T follicular helper cell (primary cell): ENCODE data around the gene MTMR2.
"Not testable (repeated sequence)": the region's sequence is repeated elsewhere in the genome, so short reads cannot be mapped to it uniquely, and the experiment has no call there.

ENCODE experiments used
- DNase-seq: peaks from one replicate; pipeline ENCODE4 v3.0.0-alpha.2; 2020; ENCODE audit warnings: low read depth

MTMR2 gene

GRCh38 chr11:95884802-95885201, 39.1 kb downstream of the MTMR2 start:
- no peak for DNase-seq

DNA sequence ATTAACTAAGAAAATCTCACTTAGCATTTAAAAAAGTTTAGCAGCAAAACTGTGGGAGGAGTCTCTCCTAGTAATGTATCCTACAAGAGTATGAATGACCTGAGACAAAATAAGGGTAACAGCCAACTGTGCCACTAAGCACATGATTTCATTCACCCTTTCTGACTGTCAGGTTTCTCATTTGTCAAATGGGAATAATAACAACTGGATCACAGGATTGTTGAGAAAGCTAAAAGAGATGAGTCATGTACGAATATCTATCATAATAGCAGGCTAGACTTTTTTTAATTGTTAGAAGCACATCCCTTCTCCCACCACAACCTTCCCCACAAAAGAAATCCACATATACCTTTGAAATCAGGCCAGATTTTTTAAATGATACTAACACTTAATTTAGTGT, 39.5 kb downstream of the MTMR2 start:
- DNase-seq = no peak

- DNase-seq = no peak
Measured at GRCh38 chr11:95883381-95883780, 40.5 kb downstream of the MTMR2 start.

DNA sequence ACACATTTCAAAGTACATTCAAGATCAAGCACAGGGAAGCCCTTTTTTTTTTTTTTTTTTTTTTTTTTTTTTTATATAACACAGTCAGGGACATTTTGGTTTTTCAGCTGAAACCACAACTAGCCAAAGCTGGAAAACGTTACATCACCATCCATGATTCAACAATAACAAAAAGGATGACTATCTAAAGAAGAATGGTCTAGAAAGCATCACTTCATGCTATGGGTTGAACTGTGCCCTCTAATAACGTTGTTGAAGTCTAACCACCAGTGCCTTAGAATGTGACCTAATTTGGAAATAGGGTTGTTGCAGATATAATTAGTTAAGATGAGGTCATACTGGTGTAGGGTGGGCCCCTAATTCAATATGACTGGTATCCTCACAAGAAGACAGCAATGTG, 46.6 kb downstream of the MTMR2 start:
- DNase-seq = no peak

- not testable (repeated sequence) for DNase-seq
Measured at GRCh38 chr11:95870877-95871276, 53.0 kb downstream of the MTMR2 start.

DNA sequence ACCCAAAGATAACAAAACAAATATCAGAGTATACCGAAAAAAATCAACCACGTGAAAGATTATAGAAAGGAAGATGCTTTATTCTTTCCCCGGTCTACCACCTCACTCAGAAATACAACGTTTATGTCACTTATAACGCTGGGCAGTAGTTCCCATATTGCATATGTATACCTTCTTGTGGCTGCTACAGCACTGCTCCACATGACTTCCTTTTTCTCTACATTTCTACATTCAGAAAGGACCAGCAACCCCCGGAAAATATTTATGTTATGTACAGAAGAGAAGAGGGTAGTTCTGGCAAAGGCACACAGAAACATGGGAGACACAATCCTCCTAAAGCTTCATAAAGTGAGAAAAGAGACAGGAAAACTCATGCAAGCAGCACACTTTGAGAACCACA, 56.8 kb downstream of the MTMR2 start:
- DNase-seq = no peak

DNA sequence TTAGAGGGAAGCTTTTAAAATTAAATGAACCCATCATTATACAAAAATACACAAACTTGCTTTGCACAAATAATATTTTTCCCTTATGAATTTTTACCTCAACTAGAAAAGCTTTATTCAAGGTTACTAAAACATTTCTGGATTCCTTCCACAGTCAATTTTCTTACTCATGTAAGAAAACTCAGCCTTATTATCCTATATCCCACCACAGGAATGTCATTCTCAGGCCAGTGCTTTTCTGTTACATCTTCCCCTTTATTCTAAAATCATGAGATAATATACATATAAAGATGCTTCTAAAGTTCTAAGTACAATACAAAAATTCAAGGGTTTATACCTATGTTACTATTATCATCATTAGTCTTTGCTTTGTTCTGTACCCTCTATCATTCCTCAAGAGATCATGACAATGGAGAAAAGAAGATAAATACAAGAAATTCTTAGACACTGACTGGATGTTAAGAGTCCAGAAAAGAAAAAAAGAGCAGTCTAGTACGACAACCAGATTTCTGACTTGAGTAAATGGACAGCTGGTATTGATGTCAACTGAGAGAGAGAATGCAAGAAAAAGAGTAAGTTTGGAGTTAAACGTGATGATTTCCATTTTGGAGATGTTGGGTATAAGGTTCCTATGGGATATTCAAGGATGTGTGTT, 60.3 kb downstream of the MTMR2 start:
- DNase-seq = no peak

- DNase-seq = not testable (repeated sequence)
Measured at GRCh38 chr11:95860024-95860423, 63.9 kb downstream of the MTMR2 start.

- not testable (repeated sequence) for DNase-seq
Measured at GRCh38 chr11:95854362-95854761, 69.5 kb downstream of the MTMR2 start.

GRCh38 chr11:95853862-95854261, 70.0 kb downstream of the MTMR2 start:
- no peak for DNase-seq

GRCh38 chr11:95853138-95853537, 70.8 kb downstream of the MTMR2 start:
- no peak for DNase-seq

GRCh38 chr11:95850137-95850536, 73.8 kb downstream of the MTMR2 start:
- no peak for DNase-seq

GRCh38 chr11:95849087-95849825, 74.7 kb downstream of the MTMR2 start:
- DNase-seq = no peak

DNA sequence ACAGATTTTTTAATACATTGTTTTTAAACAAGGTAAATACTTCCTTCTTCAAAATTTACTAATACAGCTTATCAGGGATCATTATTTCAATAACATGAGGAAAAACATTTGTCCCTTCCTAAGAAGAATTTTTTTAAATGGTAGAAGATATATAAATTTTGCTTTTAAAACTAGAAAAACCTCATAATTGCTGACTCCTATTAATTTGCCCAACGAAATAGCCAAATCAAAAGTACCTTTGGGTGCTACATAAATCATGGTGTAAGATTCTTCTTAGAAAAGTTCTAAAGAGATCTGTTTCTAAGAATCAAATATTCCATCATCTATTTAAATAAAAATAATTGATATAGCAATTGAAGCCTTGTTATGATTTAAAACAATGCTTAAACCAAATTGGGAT, 78.7 kb downstream of the MTMR2 start:
- DNase-seq = no peak

GRCh38 chr11:95835768-95836488, 88.0 kb downstream of the MTMR2 start:
- peak; percentile 39 for DNase-seq

DNA sequence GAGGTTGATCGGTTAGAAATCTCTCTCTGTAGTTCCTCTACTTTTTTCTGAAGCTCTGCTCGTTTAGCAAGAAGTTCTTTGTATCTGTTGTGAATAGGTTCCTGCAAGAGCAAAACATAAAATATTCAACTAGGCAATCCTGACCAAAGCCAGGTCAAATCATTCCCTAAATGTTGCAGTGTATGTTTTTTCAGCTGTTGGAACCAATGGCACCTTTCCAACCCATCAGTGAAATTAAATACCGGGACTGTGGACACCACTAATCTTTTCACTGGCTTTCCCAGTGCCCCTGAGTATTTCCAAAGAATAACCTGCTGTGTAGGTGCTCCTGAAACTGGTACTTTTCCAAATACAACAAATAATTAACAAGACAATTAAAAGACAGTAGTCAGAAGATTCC, 88.6 kb downstream of the MTMR2 start:
- no peak for DNase-seq

GRCh38 chr11:95833378-95833777, 90.5 kb downstream of the MTMR2 start:
- DNase-seq = no peak

- DNase-seq = no peak
Measured at GRCh38 chr11:95832763-95833162, 91.1 kb downstream of the MTMR2 start.

DNA sequence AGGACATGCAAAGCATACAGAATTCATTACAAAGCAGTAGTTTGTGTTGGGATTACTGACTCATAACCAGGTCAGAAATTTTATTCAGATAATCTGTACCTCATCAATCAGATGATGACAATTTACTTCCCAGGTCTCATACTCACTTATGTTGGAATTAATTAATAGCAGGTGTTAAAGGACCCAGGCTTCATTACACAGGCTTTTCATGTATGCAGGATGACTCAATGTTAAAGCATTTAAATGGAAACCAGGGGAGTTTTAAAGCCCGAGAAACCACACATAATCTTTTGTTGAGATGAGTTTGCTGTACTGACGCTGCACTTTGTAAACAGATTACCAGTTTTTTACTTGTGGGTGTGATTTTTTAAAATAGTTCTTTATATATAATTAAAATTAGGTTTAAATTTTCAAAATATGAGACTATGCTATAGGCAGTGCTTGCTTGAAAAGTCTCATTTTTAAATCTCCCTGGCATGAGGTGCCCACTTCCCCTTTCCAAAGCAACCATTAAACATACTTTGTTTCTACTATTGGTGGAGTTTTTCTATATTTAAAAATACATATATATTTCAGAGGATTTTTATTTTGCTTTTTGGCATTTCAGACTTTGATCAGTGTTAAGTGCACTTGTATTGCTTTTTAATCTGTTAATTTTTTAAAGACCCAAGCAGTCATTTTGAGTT, 92.6 kb downstream of the MTMR2 start:
- no peak for DNase-seq

DNA sequence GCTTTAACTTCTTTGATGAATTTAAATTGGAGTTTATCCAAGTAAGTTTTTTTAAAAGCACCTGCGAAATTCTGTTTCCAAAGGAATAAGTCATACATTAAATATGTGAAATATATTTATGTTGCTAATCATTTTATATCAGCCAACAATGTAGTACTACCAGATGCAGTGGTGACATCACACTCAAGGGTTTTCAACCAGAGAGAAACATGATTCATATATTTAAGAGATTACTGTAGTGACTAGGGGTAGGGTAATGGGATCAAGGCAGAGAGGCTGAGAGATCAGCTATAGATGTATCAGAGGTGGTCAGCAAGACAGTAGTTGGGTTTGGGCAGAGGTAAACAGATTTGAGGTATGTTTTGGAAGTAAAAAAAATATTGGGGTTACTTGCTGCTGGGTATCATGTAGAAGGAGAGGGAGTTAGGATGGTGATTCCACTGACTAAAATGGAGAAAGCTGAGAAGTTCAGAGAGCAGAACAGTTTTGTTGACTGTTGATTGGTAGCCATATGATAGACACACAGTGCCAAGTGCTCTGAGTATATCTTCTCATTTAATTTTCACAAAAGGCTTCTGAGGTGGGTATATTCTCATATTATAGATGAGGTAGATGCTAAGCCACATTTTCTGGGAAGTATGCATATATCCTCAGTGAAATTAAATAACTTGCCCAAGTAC, 94.2 kb downstream of the MTMR2 start:
- no peak for DNase-seq

- DNase-seq = no peak
Measured at GRCh38 chr11:95827696-95828095, 96.2 kb downstream of the MTMR2 start.

GRCh38 chr11:95821640-95822039, 102.3 kb downstream of the MTMR2 start:
- DNase-seq = no peak
